T-helper 1 cell treated with Interleukin-12 subunit alpha and Interleukin-12 subunit beta and Interleukin-4 antibody, amounts not matched to agents 30 ng/mL and 1 ng/mL, for 36 hours (primary cell): ENCODE data around the gene PEDS1. TPM values are rescaled to one million over a fixed set of nuclear protein-coding genes. Genes with fewer than 3 reads are reported as not detected.
"Not testable (repeated sequence)": the region's sequence is repeated elsewhere in the genome, so short reads cannot be mapped to it uniquely, and the experiment has no call there.

Experiments
- intact Hi-C: fragments of 100-400 bp; cut with micrococcal nuclease; formaldehyde crosslinking; loops from one replicate; pipeline ENCODE4 v1.15.1; 2024
- total RNA-seq: library from RNA; stranded (reverse); gene quantifications from 2 replicates; pipeline ENCODE4 v1.2.3, GENCODE V29; 2022

PEDS1 gene
- total RNA-seq, 1 donor from 2014 or later = 33.7 TPM

GRCh38 chr20:50165684-50166554 lies 12.4 kb upstream of the PEDS1 start:
- intact Hi-C loops = loop anchor here (1.0 kb wide), 2 partner anchors 12 to 19 kb away; no protein-coding TSS in a partner anchor

GRCh38 chr20:50163570-50164317 lies 10.2 kb upstream of the PEDS1 start:
- intact Hi-C loops = no loop called here

- intact Hi-C loops = not testable (repeated sequence)
Measured at GRCh38 chr20:50161494-50161893, 8.0 kb upstream of the PEDS1 start.

- intact Hi-C loops = loop anchor here (1.0 to 5.0 kb wide), 5 partner anchors 37 to 341 kb away; partner anchors contain the start of genes RNF114, SLC9A8 and SPATA2
Measured at GRCh38 chr20:50153153-50153499, 397 bp downstream of the PEDS1 start.

- intact Hi-C loops = loop anchor here (1.0 to 5.0 kb wide), 5 partner anchors 36 to 340 kb away; partner anchors contain the start of genes RNF114, SLC9A8 and SPATA2
Measured at GRCh38 chr20:50152394-50153152, 950 bp downstream of the PEDS1 start.

GRCh38 chr20:50151034-50151743 lies 2.3 kb downstream of the PEDS1 start:
- intact Hi-C loops = loop anchor here (5.0 kb wide), 1 partner anchor 339 kb away; the partner anchor contains the start of gene SLC9A8

- intact Hi-C loops = loop anchor here (5.0 kb wide), 1 partner anchor 337 kb away; the partner anchor contains the start of gene SLC9A8
Measured at GRCh38 chr20:50149481-50150254, 3.9 kb downstream of the PEDS1 start.

- intact Hi-C loops = loop anchor here (1.0 to 2.0 kb wide), 3 partner anchors 19 to 44 kb away; partner anchors contain the start of gene CEBPB
Measured at GRCh38 chr20:50146732-50147662, 6.5 kb downstream of the PEDS1 start.

GRCh38 chr20:50146214-50146613 lies 7.3 kb downstream of the PEDS1 start:
- intact Hi-C loops = loop anchor here (2.0 kb wide), 1 partner anchor 45 kb away; the partner anchor contains the start of gene CEBPB

- intact Hi-C loops = no loop called here
Measured at GRCh38 chr20:50145566-50145965, 8.0 kb downstream of the PEDS1 start.

GRCh38 chr20:50144362-50144761 lies 9.2 kb downstream of the PEDS1 start:
- intact Hi-C loops = no loop called here

GRCh38 chr20:50142812-50143211 lies 10.7 kb downstream of the PEDS1 start:
- intact Hi-C loops = no loop called here

- intact Hi-C loops = no loop called here
Measured at GRCh38 chr20:50141811-50142561, 11.5 kb downstream of the PEDS1 start.

- intact Hi-C loops = no loop called here
Measured at GRCh38 chr20:50141018-50141675, 12.4 kb downstream of the PEDS1 start.

- intact Hi-C loops = no loop called here
Measured at GRCh38 chr20:50140339-50140859, 13.1 kb downstream of the PEDS1 start.

- intact Hi-C loops = no loop called here
Measured at GRCh38 chr20:50138479-50139393, 14.8 kb downstream of the PEDS1 start.
